Spleen (tissue), 7 donors: ENCODE measurements around the gene SERPINH1.

Experiments
- POLR2A ChIP-seq, 3 donors: fragments of 450-650 bp; IDR thresholded peaks; one replicate each; pipeline ENCODE4 v1.5.1; 2017; ENCODE audit warnings: antibody characterized with exemption in 3 of 3, mild to moderate bottlenecking in 1 of 3
- POLR2AphosphoS5 ChIP-seq, 3 donors: sonication (generic); formaldehyde crosslinking; IDR thresholded peaks; one replicate each; pipeline ENCODE4 v1.5.1; 2017; ENCODE audit warnings: antibody characterized with exemption in 3 of 3
- TF ChIP-seq, protein P1 (sequence below), 11 experiments: fragments of 200-600 bp in 7 of 11; fragments of 450-650 bp in 4 of 11; sonication (generic) in 4 of 11; IDR thresholded peaks in 8 of 11; conservative IDR thresholded peaks in 3 of 11; 1 replicate in 7 of 11; 2 replicates in 4 of 11; pipeline versions ENCODE4 v1.4.0 to v1.8.0; 2016 to 2021; ENCODE audit warnings: antibody characterized with exemption in 11 of 11, inconsistent platforms in 4 of 11, mild to moderate bottlenecking in 1 of 11
- donor health status: DM: no; HTN: no; CAD: no; lungs with moderate emphysema.
- donor health status: DM: no; HTN: no; CAD: no.
- donor health status: DM: no; HTN: no; CAD: no.

DNA sequence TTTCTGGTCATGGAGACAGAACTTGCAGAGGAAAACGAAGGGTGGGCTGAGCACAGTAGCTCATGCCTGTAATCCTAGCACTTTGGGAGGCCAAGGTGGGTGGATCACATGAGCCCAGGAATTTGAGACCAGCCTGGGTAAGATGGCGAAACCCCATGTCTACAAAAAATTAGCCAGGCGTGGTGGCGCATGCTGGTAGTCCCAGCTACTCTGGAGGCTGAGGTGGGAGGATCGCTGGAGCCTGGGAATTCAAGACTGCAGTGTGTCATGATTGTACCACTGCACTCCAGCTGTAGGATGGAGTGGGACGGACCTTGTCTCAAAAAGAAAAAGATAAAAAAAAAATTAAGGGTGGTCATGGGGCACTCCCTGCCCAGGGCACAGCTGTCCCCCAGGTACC is 5.9 kb downstream of the SERPINH1 start:
- TF ChIP-seq POLR2AphosphoS5 (IDR thresholded peaks at IDR 0.05): no peak
- TF ChIP-seq, protein P1, sequence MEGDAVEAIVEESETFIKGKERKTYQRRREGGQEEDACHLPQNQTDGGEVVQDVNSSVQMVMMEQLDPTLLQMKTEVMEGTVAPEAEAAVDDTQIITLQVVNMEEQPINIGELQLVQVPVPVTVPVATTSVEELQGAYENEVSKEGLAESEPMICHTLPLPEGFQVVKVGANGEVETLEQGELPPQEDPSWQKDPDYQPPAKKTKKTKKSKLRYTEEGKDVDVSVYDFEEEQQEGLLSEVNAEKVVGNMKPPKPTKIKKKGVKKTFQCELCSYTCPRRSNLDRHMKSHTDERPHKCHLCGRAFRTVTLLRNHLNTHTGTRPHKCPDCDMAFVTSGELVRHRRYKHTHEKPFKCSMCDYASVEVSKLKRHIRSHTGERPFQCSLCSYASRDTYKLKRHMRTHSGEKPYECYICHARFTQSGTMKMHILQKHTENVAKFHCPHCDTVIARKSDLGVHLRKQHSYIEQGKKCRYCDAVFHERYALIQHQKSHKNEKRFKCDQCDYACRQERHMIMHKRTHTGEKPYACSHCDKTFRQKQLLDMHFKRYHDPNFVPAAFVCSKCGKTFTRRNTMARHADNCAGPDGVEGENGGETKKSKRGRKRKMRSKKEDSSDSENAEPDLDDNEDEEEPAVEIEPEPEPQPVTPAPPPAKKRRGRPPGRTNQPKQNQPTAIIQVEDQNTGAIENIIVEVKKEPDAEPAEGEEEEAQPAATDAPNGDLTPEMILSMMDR (IDR thresholded peaks at IDR 0.05 in 8 of 11, conservative IDR thresholded peaks at IDR 0.05 in 3 of 11): no peak
- no peak for TF ChIP-seq POLR2A (IDR thresholded peaks at IDR 0.05)
